ENCODE measurements around the gene RELN.

Gene RELN

GRCh38 chr7:103474956-103475355 is 514.5 kb downstream of the RELN start:
- no peak for DNase-seq (ENCODE audit: low read depth)

- DNase-seq (ENCODE audit: low read depth) = no peak
Observed at GRCh38 chr7:103469095-103469948, 520.1 kb downstream of the RELN start.

DNA sequence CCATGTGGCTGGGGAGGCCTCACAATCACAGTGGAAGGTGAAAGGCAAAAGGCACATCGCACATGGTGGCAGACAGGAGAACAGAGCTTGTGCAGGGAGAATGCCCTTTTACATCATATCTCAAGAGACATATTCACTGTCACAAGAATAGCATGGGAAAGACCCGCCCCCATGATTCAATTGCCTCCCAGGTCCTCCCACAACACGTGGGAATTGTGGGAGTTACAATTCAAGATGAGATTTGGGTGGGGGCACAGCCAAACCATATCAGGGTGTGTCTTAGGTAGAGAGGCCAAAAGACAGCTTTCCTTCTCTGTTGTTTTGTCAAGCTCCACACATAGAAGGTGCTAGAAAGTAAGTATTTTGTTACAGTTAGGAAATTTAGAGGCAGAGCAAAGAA is 522.6 kb downstream of the RELN start:
- no peak for DNase-seq (ENCODE audit: low read depth)

GRCh38 chr7:103462358-103462757 is 527.1 kb downstream of the RELN start:
- DNase-seq (ENCODE audit: low read depth) = no peak

GRCh38 chr7:103447073-103447960 is 542.1 kb downstream of the RELN start:
- DNase-seq (ENCODE audit: low read depth) = peak; percentile 23

DNA sequence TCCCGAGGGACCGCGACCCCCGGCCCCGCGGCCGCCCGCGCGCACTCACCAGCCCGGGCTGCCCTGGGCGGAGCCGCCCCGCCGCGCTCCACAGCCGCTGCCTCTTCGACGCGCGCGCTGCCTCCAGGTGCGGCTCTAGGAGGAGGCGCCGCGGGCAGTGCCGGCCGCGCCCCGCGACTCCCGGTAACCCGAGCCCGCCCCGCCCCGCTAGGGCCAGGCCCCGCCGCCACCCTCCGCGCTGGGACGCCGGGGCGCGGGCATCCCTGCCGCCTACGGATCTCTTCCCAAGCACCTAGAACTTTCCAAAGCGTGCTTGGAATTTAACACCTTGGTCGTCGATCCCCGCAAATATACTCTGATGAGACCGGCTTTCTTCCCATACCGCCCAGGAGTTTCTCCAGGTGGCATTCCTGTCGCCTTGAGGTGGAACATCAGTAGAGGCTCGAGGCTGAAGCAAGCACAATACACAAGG is 543.4 kb downstream of the RELN start, which contains the start of gene SLC26A5:
Gene SLC26A5 (minus strand): TSS at position 159 of the 472 bp plus-strand sequence. CDS start 24,693 bp downstream, outside the sequence.
- DNase-seq (ENCODE audit: low read depth) = no peak

- no peak for DNase-seq (ENCODE audit: low read depth)
Observed at GRCh38 chr7:103445228-103446048, 544.0 kb downstream of the RELN start.

DNA sequence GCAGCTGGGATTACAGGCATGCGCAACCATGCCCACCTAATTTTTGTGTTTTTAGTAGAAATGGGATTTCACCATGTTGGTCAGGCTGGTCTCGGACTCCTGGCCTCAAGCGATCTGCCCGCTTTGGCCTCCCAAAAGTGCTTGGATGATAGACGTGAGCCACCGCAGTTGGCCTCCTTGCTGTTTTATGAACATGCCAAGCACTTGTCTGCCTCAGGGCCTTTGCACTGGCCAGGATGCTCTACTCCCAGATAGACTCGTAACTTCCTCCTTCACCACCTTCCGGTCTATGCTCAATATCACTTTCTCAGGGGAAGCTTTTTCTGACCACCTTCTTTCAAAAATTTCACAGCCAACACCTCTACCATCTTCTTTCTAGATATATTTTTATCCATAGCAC is 549.8 kb downstream of the RELN start:
- DNase-seq (ENCODE audit: low read depth) = no peak

GRCh38 chr7:103437623-103438022 is 551.8 kb downstream of the RELN start:
- no peak for DNase-seq (ENCODE audit: low read depth)

DNA sequence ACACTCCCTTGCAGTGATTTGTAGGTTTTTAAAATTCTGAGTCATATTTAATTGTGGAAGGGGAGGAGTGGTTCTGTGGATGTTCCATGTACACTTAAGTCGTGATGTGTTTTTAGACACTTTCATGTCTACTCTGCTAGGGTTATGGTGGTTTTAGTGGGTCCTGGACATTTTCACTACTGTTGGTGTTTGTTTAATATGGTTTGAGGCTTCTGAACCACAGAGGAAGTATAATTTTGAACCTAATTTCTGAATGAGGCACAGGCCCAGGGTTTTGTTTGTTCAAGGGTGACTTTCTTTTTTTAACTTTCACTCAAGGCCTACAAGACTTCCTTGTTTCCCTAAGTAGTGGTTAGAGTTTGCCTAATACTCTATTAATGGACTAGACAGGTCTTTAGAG is 556.7 kb downstream of the RELN start:
- DNase-seq (ENCODE audit: low read depth) = no peak

- no peak for DNase-seq (ENCODE audit: low read depth)
Observed at GRCh38 chr7:103425177-103425576, 564.3 kb downstream of the RELN start.

GRCh38 chr7:103423467-103424179 is 565.8 kb downstream of the RELN start:
- DNase-seq (ENCODE audit: low read depth) = no peak

Measured in fibroblast of the conjunctiva (primary cell).